GM19452 (cell line): ENCODE measurements around the gene PTPRN2.
"Not testable (repeated sequence)": the region's sequence is repeated elsewhere in the genome, so short reads cannot be mapped to it uniquely, and the experiment has no call there.

Source experiments
- ATAC-seq: cut with Tn5 transposase; IDR thresholded peaks from one replicate; pipeline ENCODE4 v1.9.1; 2021; ENCODE audit not compliant: unreplicated experiment

Gene PTPRN2

GRCh38 chr7:158313931-158314330 lies 273.7 kb downstream of the PTPRN2 start:
- ATAC-seq: no peak

GRCh38 chr7:158312789-158313188 lies 274.8 kb downstream of the PTPRN2 start:
- ATAC-seq: no peak

- ATAC-seq: no peak
Measured at GRCh38 chr7:158311791-158312190, 275.8 kb downstream of the PTPRN2 start.

GRCh38 chr7:158310924-158311666 lies 276.5 kb downstream of the PTPRN2 start:
- ATAC-seq: no peak

GRCh38 chr7:158309868-158310763 lies 277.5 kb downstream of the PTPRN2 start:
- ATAC-seq: no peak

GRCh38 chr7:158308001-158308400 lies 279.6 kb downstream of the PTPRN2 start:
- no peak for ATAC-seq

- not testable (repeated sequence) for ATAC-seq
Measured at GRCh38 chr7:158304072-158304471, 283.6 kb downstream of the PTPRN2 start.

GRCh38 chr7:158303121-158303520 lies 284.5 kb downstream of the PTPRN2 start:
- no peak for ATAC-seq

GRCh38 chr7:158302274-158303070 lies 285.2 kb downstream of the PTPRN2 start:
- ATAC-seq: no peak

- no peak for ATAC-seq
Measured at GRCh38 chr7:158301207-158301606, 286.4 kb downstream of the PTPRN2 start.

- ATAC-seq: no peak
Measured at GRCh38 chr7:158300427-158300826, 287.2 kb downstream of the PTPRN2 start.

GRCh38 chr7:158299607-158300006 lies 288.0 kb downstream of the PTPRN2 start:
- ATAC-seq: no peak

- no peak for ATAC-seq
Measured at GRCh38 chr7:158296798-158297104, 290.9 kb downstream of the PTPRN2 start.

- ATAC-seq: no peak
Measured at GRCh38 chr7:158295966-158296797, 291.4 kb downstream of the PTPRN2 start.

- not testable (repeated sequence) for ATAC-seq
Measured at GRCh38 chr7:158294468-158295215, 293.0 kb downstream of the PTPRN2 start.

GRCh38 chr7:158292948-158293347 lies 294.7 kb downstream of the PTPRN2 start:
- no peak for ATAC-seq

- no peak for ATAC-seq
Measured at GRCh38 chr7:158291998-158292397, 295.6 kb downstream of the PTPRN2 start.

- no peak for ATAC-seq
Measured at GRCh38 chr7:158289761-158290523, 297.7 kb downstream of the PTPRN2 start.

GRCh38 chr7:158289231-158289630 lies 298.4 kb downstream of the PTPRN2 start:
- ATAC-seq: no peak
